Natural killer cell (primary cell): Measurements from ENCODE around the gene IKZF1. TPM values are rescaled to one million over a fixed set of nuclear protein-coding genes. Genes with fewer than 3 reads are reported as not detected.

Experiments
- ATAC-seq, 3 donors: fragments of 150-1000 bp in 2 of 3; fragments of 200-7000 bp in 1 of 3; cut with Tn5 transposase; 1 replicate in 1 of 3; 2 replicates in 2 of 3; pipeline ENCODE4 v1.10.0; 2021; ENCODE audit warnings: mild to moderate bottlenecking in 2 of 3, moderate library complexity in 2 of 3
- DNase-seq, 2 donors: peaks; one replicate each; pipeline versions ENCODE4 v3.0.0 to v3.0.0-alpha.2; 2013 to 2021; ENCODE audit warnings: mixed read lengths in 1 of 2
- H3K27ac ChIP-seq: one replicate; pipeline ENCODE4 v1.5.1; 2013; ENCODE audit warnings: mild to moderate bottlenecking, low read length
- H3K27me3 ChIP-seq: one replicate; pipeline ENCODE4 v1.6.1; 2013; ENCODE audit warnings: low read length; ENCODE audit not compliant: control insufficient read depth, insufficient read depth
- H3K36me3 ChIP-seq: one replicate; pipeline ENCODE4 v1.6.1; 2013; ENCODE audit warnings: low read length; ENCODE audit not compliant: control insufficient read depth, insufficient read depth
- H3K4me1 ChIP-seq: one replicate; pipeline ENCODE4 v1.6.1; 2013; ENCODE audit warnings: low read length; ENCODE audit not compliant: control insufficient read depth, insufficient read depth
- H3K4me3 ChIP-seq: one replicate; pipeline ENCODE4 v1.5.1; 2013; ENCODE audit warnings: low read length
- H3K9me3 ChIP-seq: one replicate; pipeline ENCODE4 v1.6.1; 2013; ENCODE audit warnings: low read length; ENCODE audit not compliant: control insufficient read depth, insufficient read depth
- H3K27ac Mint-ChIP-seq, 2 donors: one replicate each; pipeline ENCODE4 v1.8.0; 2022; ENCODE audit warnings: mild to moderate bottlenecking in 2 of 2, mixed read lengths in 2 of 2, moderate library complexity in 1 of 2
- H3K27me3 Mint-ChIP-seq, 2 donors: one replicate each; pipeline ENCODE4 v1.8.0; 2022; ENCODE audit warnings: low read depth in 2 of 2, mixed read lengths in 2 of 2
- H3K36me3 Mint-ChIP-seq: one replicate; pipeline ENCODE4 v1.8.0; 2022; ENCODE audit warnings: mixed read lengths
- H3K4me1 Mint-ChIP-seq, 2 donors: one replicate each; pipeline ENCODE4 v1.8.0; 2022; ENCODE audit warnings: mixed read lengths in 2 of 2
- H3K4me3 Mint-ChIP-seq: one replicate; pipeline ENCODE4 v1.8.0; 2022; ENCODE audit warnings: mild to moderate bottlenecking, moderate library complexity, mixed read lengths
- H3K9me3 Mint-ChIP-seq, 2 donors: one replicate each; pipeline ENCODE4 v1.8.0; 2022; ENCODE audit warnings: mixed read lengths in 2 of 2
- CTCF ChIP-seq: fragments of 200-600 bp; IDR thresholded peaks from one replicate; pipeline ENCODE4 v1.8.0; 2022; ENCODE audit warnings: antibody characterized with exemption
- WGBS: methylation state at CpG from one replicate; pipeline ENCODE4 v1.1.7; 2013; ENCODE audit warnings: missing lambda C conversion rate; ENCODE audit not compliant: insufficient coverage; 5-methylcytosine and 5-hydroxymethylcytosine counted together
- intact Hi-C: fragments of 100-400 bp; cut with micrococcal nuclease; formaldehyde crosslinking; loops from one replicate; pipeline ENCODE4 v1.14.2; 2022
- total RNA-seq, 4 donors: library from RNA; stranded (reverse); fragments of 120-200 nt in 1 of 4; gene quantifications; one replicate each; pipeline versions ENCODE4 v1.2.3 to v1.2.4, GENCODE V29; 2013 to 2022

Gene IKZF1
- total RNA-seq, 3 donors from 2014 or later (not counting 1 experiment from before 2014, with no cell fraction given) = 294 to 391 (median 350) TPM

GRCh38 chr7:50362712-50363282, 58.3 kb downstream of the IKZF1 start:
- no peaks in the 10 kb centered on the region for H3K9me3 Mint-ChIP-seq
- no peaks in the 10 kb centered on the region for H3K27me3 Mint-ChIP-seq
- peaks cover 94 to 97% of the 10 kb centered on the region in 2 donors for H3K4me1 Mint-ChIP-seq
- TF ChIP-seq CTCF = no peak
- WGBS = 44% methylated on average over 6 of the region's 6 CpGs
- Histone ChIP-seq H3K4me3 (no peak overlapping the region), H3K27ac (peak overlapping the region; percentile 91), H3K36me3 (peaks cover 51% of the 10 kb centered on the region), H3K9me3 (no peaks in the 10 kb centered on the region), H3K27me3 (no peaks in the 10 kb centered on the region), H3K4me1 (peaks cover 73% of the 10 kb centered on the region)
- peak; percentile 61 to 80 for DNase-seq
- peak; percentile 36 to 61 (median 56) for ATAC-seq
- peaks cover 8% of the 10 kb centered on the region for H3K36me3 Mint-ChIP-seq
- H3K27ac Mint-ChIP-seq = no peak overlapping the region
- intact Hi-C loops = loop anchor here (1.0 to 5.0 kb wide), 4 partner anchors 30 to 95 kb away; no protein-coding TSS in a partner anchor
- peak overlapping the region; percentile 84 for H3K4me3 Mint-ChIP-seq

- H3K27ac Mint-ChIP-seq = no peak overlapping the region
- H3K36me3 Mint-ChIP-seq = peaks cover 8% of the 10 kb centered on the region
- peak overlapping the region; percentile 84 for H3K4me3 Mint-ChIP-seq
- Histone ChIP-seq H3K27ac (peak overlapping the region; percentile 91), H3K4me1 (peaks cover 69% of the 10 kb centered on the region), H3K4me3 (no peak overlapping the region), H3K9me3 (no peaks in the 10 kb centered on the region), H3K36me3 (peaks cover 55% of the 10 kb centered on the region), H3K27me3 (no peaks in the 10 kb centered on the region)
- no peaks in the 10 kb centered on the region for H3K9me3 Mint-ChIP-seq
- DNase-seq (peak in 1 of 2 donors; percentile 73), ATAC-seq (peak; percentile 40 to 52 (median 46))
- WGBS = 71% methylated on average over 7 of the region's 7 CpGs
- H3K4me1 Mint-ChIP-seq = peaks cover 92 to 96% of the 10 kb centered on the region in 2 donors
- TF ChIP-seq CTCF = no peak
- no peaks in the 10 kb centered on the region for H3K27me3 Mint-ChIP-seq
- intact Hi-C loops = loop anchor here (1.0 to 5.0 kb wide), 4 partner anchors 31 to 96 kb away; no protein-coding TSS in a partner anchor
Measured at GRCh38 chr7:50363327-50364060, 59.0 kb downstream of the IKZF1 start.

DNA sequence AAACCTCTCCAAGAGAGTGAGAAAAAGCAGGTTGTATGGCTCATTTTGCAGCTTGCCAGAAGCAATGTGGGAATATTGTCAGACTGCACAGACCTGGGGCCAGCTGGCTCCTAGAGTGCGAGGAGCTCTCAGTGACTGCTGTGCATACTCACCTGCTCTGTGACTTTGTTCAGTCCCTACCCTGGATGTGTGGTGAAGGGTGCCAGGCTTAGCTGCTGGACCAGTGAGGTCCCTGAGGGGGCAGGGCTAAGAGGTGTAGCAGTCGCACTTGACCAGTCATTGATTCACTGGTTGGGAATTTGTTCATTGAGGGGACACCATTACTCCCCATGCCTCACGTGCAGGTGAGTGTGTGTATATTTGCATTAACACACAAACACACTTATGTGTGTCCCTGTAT, 60.1 kb downstream of the IKZF1 start:
- DNase-seq (peak in 1 of 2 donors; percentile 34), ATAC-seq (no peak)

More for the DNA sequence above, 60.1 kb downstream of the IKZF1 start:
- Histone ChIP-seq H3K4me1 (peaks cover 62% of the 10 kb centered on the region), H3K9me3 (no peaks in the 10 kb centered on the region), H3K4me3 (no peak overlapping the region), H3K27me3 (no peaks in the 10 kb centered on the region), H3K27ac (peak overlapping the region; percentile 91), H3K36me3 (peaks cover 59% of the 10 kb centered on the region)
- peaks cover 14% of the 10 kb centered on the region for H3K36me3 Mint-ChIP-seq
- H3K27me3 Mint-ChIP-seq = no peaks in the 10 kb centered on the region
- H3K4me1 Mint-ChIP-seq = peaks cover 86 to 91% of the 10 kb centered on the region in 2 donors
- TF ChIP-seq CTCF = no peak
- H3K9me3 Mint-ChIP-seq = no peaks in the 10 kb centered on the region
- 76% methylated on average over 2 of the region's 3 CpGs for WGBS
- no peak overlapping the region for H3K27ac Mint-ChIP-seq
- H3K4me3 Mint-ChIP-seq = no peak overlapping the region
- intact Hi-C loops = loop anchor here (5.0 kb wide), 2 partner anchors 33 to 97 kb away; no protein-coding TSS in a partner anchor
